ENCODE results near the gene AP2A2.

AP2A2 gene

DNA sequence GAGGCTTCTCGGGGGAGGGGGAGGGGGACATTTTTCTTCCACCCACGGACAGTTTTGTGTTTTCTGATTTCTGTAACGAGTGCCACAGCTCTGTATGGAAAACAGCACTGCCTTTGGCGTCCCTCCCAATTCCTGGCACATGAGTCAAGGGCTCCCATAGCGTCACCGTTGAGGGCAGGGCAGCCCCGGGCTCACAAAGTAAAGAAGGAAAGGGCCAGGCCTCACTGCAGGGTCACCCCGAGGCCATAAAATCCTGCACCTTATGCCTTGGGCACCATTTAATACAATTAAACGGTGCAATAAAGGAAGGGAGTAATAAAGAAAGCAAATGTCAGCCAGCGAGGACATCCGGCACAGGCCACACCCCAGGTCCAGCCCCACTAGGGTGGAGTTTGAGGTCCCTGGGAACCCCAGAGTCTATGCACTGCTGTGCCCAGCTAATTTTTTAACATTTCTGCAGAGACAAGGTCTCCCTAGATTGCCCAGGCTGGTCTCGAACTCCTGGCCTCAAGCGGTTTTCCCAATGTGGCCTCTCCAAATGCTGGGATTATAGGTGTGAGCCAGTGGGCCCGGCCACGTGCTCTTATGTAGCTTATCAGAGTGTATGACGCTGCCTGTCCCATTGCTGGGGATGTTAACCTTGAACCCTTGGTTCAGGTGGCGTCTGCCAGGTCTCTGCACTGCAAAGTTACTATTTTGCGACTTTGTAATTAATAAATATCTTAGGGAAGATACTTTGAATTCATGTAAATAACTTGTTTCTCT is 135.4 kb downstream of the AP2A2 start:
- DNase-seq = no peak
